SIG-M5 treated with dmso at 0.1 percent for 504 hours (cell line): Measurements from ENCODE around the gene APCDD1.
A peak's percentile ranks its signal among the peaks of the same experiment; 100 is the strongest.
"Not testable (repeated sequence)": the region's sequence is repeated elsewhere in the genome, so short reads cannot be mapped to it uniquely, and the experiment has no call there.

Experiments
- DNase-seq: peaks from one replicate; lab custom pipeline; 2025; ENCODE audit not compliant: unreplicated experiment; lab: John Stamatoyannopoulos, UW

Gene APCDD1

DNA sequence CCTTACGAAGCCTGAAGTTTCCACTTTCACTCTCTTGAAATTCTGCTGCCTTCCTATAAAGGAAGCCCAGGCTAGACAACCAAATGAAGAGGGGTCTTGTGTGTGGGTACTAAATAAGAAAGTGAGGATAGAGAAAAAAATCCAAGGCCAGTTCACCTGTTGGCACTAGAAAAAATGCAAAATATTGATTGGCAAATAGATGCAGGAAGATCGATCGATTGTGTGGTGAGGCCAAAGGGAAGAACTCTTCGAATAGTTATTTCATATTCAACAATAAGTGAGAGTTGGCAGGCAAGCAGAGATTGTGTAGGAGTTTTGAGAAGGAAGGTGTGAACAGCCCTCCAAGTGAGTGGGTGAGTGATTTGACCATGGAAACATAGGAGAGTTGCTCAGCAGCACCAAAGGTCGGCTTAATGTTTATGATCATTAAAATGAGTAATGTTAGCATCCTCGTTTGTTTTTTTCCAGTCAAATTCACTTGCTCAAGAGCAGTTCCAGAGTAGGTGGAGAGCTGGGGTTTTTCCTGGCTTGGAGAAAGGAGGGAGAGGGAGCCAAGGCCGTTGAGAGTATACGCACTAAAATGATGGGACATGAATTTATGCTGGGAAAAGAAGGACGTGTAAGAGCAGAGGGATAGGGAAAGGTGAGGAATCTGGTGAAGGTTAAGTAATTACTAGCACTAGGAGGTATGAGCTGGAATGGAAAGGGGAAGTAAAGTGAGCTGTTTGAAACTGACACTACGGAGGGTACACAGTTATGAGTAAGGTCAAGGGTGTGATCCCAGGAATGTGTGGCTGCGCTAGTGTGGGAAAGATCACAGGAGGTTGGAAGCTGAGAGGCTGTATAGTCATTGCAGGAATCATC is 70.3 kb downstream of the APCDD1 start:
- DNase-seq, result peak; percentile 69

DNA sequence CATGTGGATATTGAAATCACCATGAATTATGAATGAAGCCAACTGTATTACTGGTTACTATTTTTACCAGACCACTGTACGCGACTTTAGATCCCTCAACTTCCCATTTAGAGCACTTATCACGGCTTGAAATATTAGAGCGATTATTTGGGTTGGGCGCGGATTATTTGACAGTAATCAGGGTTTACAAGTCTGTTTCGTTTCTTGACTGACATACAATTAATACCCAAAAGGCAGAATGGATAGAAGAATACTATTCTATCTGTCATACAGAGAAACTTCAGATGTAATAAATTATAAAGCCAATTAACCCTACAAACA is 70.9 kb downstream of the APCDD1 start:
- peak; percentile 69 for DNase-seq

DNA sequence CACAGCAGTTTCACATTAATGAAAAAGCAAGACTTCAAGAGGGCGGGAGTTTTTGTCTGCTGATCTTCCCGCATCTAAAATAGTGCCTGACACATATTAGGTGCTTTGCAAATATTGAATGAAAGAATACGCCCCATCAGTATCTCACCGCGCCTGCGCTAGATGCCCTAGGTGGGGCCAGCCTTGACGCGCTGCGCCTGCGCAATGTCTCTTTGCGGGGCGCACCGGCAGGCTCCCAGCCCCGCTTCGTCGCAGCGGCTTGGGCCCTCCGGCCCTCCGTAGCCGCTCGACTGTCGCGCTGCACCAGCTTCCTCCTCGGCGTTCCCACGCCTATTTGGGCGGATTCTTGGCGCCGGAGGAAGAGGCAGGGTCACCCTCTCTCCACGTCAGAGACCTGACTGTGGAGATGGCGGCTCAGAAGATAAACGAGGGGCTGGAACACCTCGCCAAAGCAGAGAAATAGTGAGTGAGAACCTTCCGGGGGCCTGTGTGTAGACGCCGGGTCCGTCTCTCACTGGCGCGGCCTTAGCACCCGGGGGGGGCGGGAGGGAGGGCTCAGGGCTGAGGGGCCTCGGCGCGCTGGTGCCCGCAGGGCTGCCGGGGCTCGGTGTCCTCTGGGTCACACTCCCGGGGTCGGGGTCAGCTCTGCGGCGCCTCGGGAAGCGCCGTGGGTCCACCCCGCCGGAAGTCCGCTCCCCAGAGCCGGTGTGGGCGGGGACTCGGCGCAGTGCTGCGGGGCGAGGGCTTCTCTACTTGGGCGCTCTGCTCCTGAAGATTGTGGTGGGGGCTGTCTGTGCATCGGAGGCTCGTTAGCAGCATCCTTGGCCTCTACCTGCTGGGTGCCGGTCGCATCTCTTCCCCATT is 71.5 kb downstream of the APCDD1 start, which contains the start of gene NAPG:
NAPG (plus strand) TSS at position 331 of the 864 bp plus-strand sequence; CDS start at position 407, 76 bp downstream.
- peak; percentile 93 for DNase-seq

DNA sequence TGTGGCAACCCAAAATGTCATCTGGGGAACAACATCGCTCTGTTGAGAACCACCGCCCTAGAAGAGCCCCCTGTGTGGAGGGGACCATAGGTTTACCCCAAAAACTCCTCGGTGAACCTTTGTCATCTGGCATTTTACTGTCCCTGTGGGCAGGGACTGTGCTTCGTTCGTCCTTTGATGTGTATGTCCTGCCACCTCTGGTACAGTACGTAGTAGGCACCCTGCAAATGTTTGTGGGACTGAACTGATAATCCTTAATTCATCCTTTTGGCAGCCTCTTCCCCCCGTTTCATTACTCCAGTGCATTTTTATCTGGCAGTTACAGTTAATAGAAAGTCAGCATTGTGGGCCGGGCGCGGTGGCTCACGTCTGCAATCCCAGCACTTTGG is 72.1 kb downstream of the APCDD1 start:
- DNase-seq, result no peak

DNA sequence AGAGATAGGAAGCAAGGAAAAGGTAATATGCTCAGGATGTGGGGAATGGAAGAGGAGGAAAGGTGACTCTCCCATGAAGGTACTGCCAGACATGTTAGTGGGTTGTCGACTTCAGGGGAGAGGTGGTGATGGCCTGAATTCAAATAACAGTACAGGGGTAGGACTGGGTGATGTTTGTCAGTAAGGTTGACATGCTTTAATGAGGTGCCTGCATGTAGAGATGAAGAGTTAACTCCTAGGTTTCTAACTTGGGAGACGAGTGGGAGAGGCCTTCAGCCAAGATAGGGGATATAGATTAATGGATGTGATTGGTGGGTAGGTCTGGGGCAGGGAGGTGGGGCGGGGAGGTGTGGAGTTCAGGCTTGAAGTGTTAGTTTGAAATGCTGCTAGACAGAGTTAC is 74.0 kb downstream of the APCDD1 start:
- no peak for DNase-seq

DNA sequence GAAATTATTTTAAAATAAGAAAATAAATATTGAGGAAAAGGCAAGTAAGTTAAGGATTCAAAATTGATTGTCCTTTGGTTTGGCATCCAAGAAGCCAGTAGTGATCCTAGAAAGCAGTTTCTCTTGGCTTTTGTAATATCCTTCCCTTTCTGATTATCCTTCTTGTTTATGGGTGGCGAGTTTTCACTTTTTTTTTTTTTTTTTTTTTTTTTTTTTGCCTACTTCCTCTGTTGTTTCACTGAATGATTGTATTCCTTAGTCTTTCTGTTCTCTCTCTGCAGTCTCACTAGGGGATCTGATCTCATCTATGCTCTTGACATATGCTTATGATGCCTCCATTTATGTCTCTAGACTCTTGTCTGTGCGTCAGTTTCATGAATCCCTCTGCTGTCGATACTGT is 75.6 kb downstream of the APCDD1 start:
- no peak for DNase-seq

DNA sequence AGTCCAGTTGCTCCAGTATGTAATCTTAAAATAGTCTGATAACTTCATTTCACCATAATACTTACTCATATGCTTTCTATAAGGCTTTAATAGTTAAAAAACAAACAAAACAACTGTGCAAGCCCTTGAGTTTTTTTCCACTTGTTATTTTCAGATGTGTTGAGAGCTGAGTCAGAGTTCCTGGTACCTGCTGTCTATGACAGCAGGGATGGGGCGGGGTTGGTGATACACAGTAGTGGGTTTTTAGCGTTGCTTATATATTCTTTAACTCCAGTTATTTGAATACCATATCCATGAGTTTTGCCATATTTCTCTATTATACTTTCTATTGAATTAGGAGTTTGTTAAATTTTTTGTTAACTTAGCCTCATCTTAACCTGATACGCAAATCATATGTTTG is 76.4 kb downstream of the APCDD1 start:
- DNase-seq, result no peak

DNA sequence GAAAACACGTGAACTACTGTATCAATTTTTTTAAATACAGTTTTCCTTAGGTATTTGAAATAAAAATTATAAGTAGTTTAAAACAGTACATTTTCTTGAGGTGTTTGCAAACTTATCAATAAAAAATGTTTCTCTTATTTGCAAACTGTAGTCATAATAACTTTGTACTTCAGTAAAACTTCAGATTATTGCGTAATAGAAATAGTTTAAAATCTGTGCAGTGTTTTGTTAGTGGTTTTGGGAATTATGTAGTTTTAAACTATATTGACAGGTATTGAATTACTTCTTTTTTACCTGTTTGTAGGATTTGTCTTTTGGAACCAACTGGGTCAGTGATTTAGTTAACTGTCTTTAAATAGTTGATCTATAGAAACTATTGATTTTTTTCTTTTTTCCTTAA is 78.7 kb downstream of the APCDD1 start:
- no peak for DNase-seq

DNA sequence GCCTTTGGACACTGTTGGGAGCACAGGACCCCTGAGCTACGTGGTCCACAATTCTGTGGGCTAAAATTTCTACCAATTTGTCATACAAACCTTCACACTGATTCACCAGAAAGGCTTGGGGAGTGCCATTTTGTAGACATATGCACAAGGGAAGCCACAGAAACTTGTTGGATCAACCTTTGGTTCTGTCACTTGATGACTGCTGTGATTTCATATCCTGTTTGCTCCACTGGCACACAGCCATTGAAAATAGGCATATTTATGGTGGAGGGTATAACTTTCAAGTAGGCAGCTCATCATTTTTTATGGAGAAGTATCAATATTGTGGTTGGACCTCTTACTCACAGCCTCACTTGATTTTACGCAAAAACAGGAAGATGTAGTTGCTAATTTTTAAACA is 81.8 kb downstream of the APCDD1 start:
- DNase-seq, result no peak

DNA sequence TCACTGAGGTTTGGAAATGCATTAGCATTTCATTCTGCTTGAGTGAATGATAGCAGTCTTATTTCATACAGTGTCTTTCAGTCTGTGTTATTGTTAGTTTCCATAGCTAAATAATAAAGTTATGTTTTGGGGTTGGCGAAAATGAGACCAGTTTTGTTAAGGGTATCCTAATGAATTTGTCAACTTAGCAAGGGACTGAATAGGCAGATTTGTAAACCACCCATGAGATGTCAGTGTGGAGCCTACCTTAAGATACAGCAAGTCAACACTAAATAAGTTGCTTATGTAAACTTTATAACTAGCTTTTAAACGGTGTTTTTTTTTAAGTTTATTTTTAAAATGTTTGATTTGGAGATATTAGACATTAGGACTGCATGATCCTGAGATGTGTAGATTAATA is 83.3 kb downstream of the APCDD1 start:
- DNase-seq, result no peak

DNA sequence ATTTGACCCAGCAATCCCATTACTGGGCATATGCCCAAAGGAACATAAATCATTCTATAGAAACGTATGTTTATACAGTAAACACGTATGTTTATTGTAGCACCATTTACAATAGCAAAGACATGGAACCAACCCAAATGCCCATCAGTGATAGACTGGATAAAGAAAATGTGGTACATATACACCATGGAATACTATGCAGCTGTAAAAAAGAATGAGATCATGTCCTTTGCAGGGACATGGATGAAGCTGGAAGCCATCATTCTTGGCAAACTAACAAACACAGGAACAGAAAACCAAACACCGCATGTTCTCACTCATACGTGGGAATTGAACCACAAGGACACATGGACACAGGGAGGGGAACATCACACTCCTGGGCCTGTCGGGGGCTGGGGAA is 84.7 kb downstream of the APCDD1 start:
- DNase-seq, result not testable (repeated sequence)
